GM21367 (cell line): ENCODE measurements around the gene POLR1E.

Experiments used
- ATAC-seq: cut with Tn5 transposase; IDR thresholded peaks from one replicate; pipeline ENCODE4 v1.9.1; 2021; ENCODE audit not compliant: unreplicated experiment

The POLR1E gene

GRCh38 chr9:37485389-37486255 lies at the start of gene POLR1E:
POLR1E (plus strand) TSS chr9:37485948; CDS start chr9:37486048, 100 bp downstream.
- peak; percentile 97 for ATAC-seq

GRCh38 chr9:37436540-37436939 lies 49.2 kb upstream of the POLR1E start:
- ATAC-seq: no peak

- no peak for ATAC-seq
Observed at GRCh38 chr9:37437010-37437409, 48.7 kb upstream of the POLR1E start.

GRCh38 chr9:37437621-37438020 lies 48.1 kb upstream of the POLR1E start:
- no peak for ATAC-seq

GRCh38 chr9:37438359-37438758 lies 47.4 kb upstream of the POLR1E start:
- no peak for ATAC-seq

GRCh38 chr9:37441776-37442370 lies 43.9 kb upstream of the POLR1E start:
- no peak for ATAC-seq

- ATAC-seq: no peak
Observed at GRCh38 chr9:37442556-37442955, 43.2 kb upstream of the POLR1E start.

GRCh38 chr9:37443566-37443965 lies 42.2 kb upstream of the POLR1E start:
- no peak for ATAC-seq

- no peak for ATAC-seq
Observed at GRCh38 chr9:37444890-37445289, 40.9 kb upstream of the POLR1E start.

GRCh38 chr9:37445832-37446231 lies 39.9 kb upstream of the POLR1E start:
- ATAC-seq: no peak

GRCh38 chr9:37446401-37446800 lies 39.3 kb upstream of the POLR1E start:
- no peak for ATAC-seq

- no peak for ATAC-seq
Observed at GRCh38 chr9:37447111-37447510, 38.6 kb upstream of the POLR1E start.

GRCh38 chr9:37449862-37450632 lies 35.7 kb upstream of the POLR1E start:
- ATAC-seq: no peak

GRCh38 chr9:37451628-37452027 lies 34.1 kb upstream of the POLR1E start:
- no peak for ATAC-seq

- ATAC-seq: no peak
Observed at GRCh38 chr9:37452611-37453010, 33.1 kb upstream of the POLR1E start.

- no peak for ATAC-seq
Observed at GRCh38 chr9:37453827-37454226, 31.9 kb upstream of the POLR1E start.

- ATAC-seq: no peak
Observed at GRCh38 chr9:37454238-37454637, 31.5 kb upstream of the POLR1E start.

GRCh38 chr9:37455884-37456647 lies 29.7 kb upstream of the POLR1E start:
- ATAC-seq: no peak

GRCh38 chr9:37456817-37457216 lies 28.9 kb upstream of the POLR1E start:
- no peak for ATAC-seq

GRCh38 chr9:37464006-37464405 lies 21.7 kb upstream of the POLR1E start:
- no peak for ATAC-seq
